ELR (cell line): ENCODE data around the gene EVX2.
A peak's percentile ranks its signal among the peaks of the same experiment; 100 is the strongest.

Experiments used
- DNase-seq: peaks from one replicate; pipeline ENCODE4 v3.0.0-alpha.2; 2015; ENCODE audit warnings: low read depth

The EVX2 gene

GRCh38 chr2:176083796-176084261 lies at the start of gene EVX2:
EVX2 (minus strand) TSS chr2:176083962; CDS start chr2:176083776, 186 bp downstream.
- no peak for DNase-seq

GRCh38 chr2:176133389-176133788 lies 49.6 kb upstream of the EVX2 start:
- DNase-seq, result no peak

GRCh38 chr2:176132205-176133171 lies 48.7 kb upstream of the EVX2 start:
- peak; percentile 43 for DNase-seq

GRCh38 chr2:176131848-176132158 lies 48.0 kb upstream of the EVX2 start:
- DNase-seq, result no peak

- DNase-seq, result peak; percentile 17
Measured at GRCh38 chr2:176130957-176131847, 47.4 kb upstream of the EVX2 start.

GRCh38 chr2:176130147-176130956 lies 46.6 kb upstream of the EVX2 start:
- DNase-seq, result peak; percentile 45

- peak; percentile 45 for DNase-seq
Measured at GRCh38 chr2:176129813-176130146, 46.0 kb upstream of the EVX2 start.

- peak; percentile 73 for DNase-seq
Measured at GRCh38 chr2:176128982-176129796, 45.4 kb upstream of the EVX2 start, which contains the start of gene HOXD8. HOXD8 (plus strand) TSS chr2:176129705; CDS start chr2:176130367, 662 bp downstream.

GRCh38 chr2:176128172-176128981 lies 44.6 kb upstream of the EVX2 start:
- DNase-seq, result peak; percentile 36

GRCh38 chr2:176127774-176128072 lies 44.0 kb upstream of the EVX2 start:
- no peak for DNase-seq

GRCh38 chr2:176126929-176127773 lies 43.4 kb upstream of the EVX2 start:
- peak; percentile 74 for DNase-seq

- DNase-seq, result no peak
Measured at GRCh38 chr2:176125772-176126054, 42.0 kb upstream of the EVX2 start.

- DNase-seq, result no peak
Measured at GRCh38 chr2:176124947-176125771, 41.4 kb upstream of the EVX2 start.

GRCh38 chr2:176124110-176124946 lies 40.6 kb upstream of the EVX2 start:
- DNase-seq, result no peak

GRCh38 chr2:176123411-176124109 lies 39.8 kb upstream of the EVX2 start:
- DNase-seq, result no peak

GRCh38 chr2:176122683-176123410 lies 39.1 kb upstream of the EVX2 start, which contains the start of gene HOXD9:
HOXD9 (plus strand) TSS chr2:176122719; CDS start chr2:176122769, 50 bp downstream.
- peak; percentile 43 for DNase-seq
